H1 (cell line): ENCODE data around the gene GABRG3. TPM values are rescaled to one million over a fixed set of nuclear protein-coding genes. Genes with fewer than 3 reads are reported as not detected.

Experiments used
- CTCF ChIA-PET: fragments of 300-600 bp; sonication (Branson Sonifier 250); formaldehyde crosslinking; loops from one replicate; lab custom pipeline; 2021; ENCODE audit not compliant: partially characterized antibody; lab: Charles Lee
- POLR2A ChIA-PET: fragments of 300-600 bp; sonication (Branson Sonifier 250); formaldehyde crosslinking; loops from one replicate; lab custom pipeline; 2021; ENCODE audit warnings: inconsistent platforms; ENCODE audit not compliant: partially characterized antibody; lab: Charles Lee
- DNase-seq, 2 experiments: peaks; one replicate each; pipeline versions ENCODE4 v3.0.0 to v3.0.0-alpha.2; 2010 to 2022; ENCODE audit warnings: low spot score in 2 of 2, low read depth in 1 of 2, mixed read lengths in 1 of 2
- FAIRE-seq: peaks from 2 replicates; lab custom pipeline; 2011; peaks lifted over from hg19 to GRCh38; lab: Jason Lieb, UNC
- H2AFZ ChIP-seq: 2 replicates; pipeline ENCODE4 v1.8.1; 2012; ENCODE audit warnings: low read length, inconsistent platforms
- H2AK5ac ChIP-seq: 2 replicates; pipeline ENCODE4 v1.6.1; 2013; ENCODE audit warnings: low read depth, low read length
- H2BK120ac ChIP-seq: replicated peaks from 2 replicates; pipeline ENCODE3; 2013; ENCODE audit warnings: low read depth, low read length, inconsistent platforms
- H2BK12ac ChIP-seq: 2 replicates; pipeline ENCODE4 v1.6.1; 2013; ENCODE audit warnings: low read depth, low read length
- H2BK15ac ChIP-seq: 2 replicates; pipeline ENCODE4 v1.6.1; 2013; ENCODE audit warnings: low read length
- H2BK20ac ChIP-seq: 2 replicates; pipeline ENCODE4 v1.6.1; 2013; ENCODE audit warnings: low read length
- H2BK5ac ChIP-seq: 2 replicates; pipeline ENCODE4 v1.6.1; 2013; ENCODE audit warnings: low read depth, low read length
- H3K14ac ChIP-seq: 2 replicates; pipeline ENCODE4 v1.6.1; 2013; ENCODE audit warnings: inconsistent platforms; ENCODE audit not compliant: insufficient read length
- H3K18ac ChIP-seq: 2 replicates; pipeline ENCODE4 v1.6.1; 2013; ENCODE audit warnings: low read length; ENCODE audit errors: extremely low read depth
- H3K23ac ChIP-seq: 2 replicates; pipeline ENCODE4 v1.6.1; 2013; ENCODE audit warnings: inconsistent platforms; ENCODE audit not compliant: insufficient read length
- H3K23me2 ChIP-seq: 2 replicates; pipeline ENCODE4 v1.6.1; 2013; ENCODE audit warnings: low read depth, low read length
- H3K27ac ChIP-seq: 2 replicates; pipeline ENCODE4 v1.6.1; 2011; ENCODE audit warnings: low read depth, low read length, inconsistent platforms
- H3K27me3 ChIP-seq, 4 experiments: replicated peaks in 1 of 4; 1 replicate in 1 of 4; 2 replicates in 3 of 4; pipeline versions ENCODE4 v1.6.1 to v1.8.1; 2011 to 2013; ENCODE audit warnings: low read length in 3 of 4, mild to moderate bottlenecking in 3 of 4, inconsistent platforms in 2 of 4, mixed read lengths in 2 of 4, moderate library complexity in 1 of 4; ENCODE audit not compliant: control insufficient read depth in 3 of 4, insufficient read depth in 3 of 4; ENCODE audit errors: extremely low read depth in 1 of 4
- H3K36me3 ChIP-seq, 4 experiments: 2 replicates each; pipeline versions ENCODE4 v1.6.1 to v1.8.1; 2011 to 2013; ENCODE audit warnings: mild to moderate bottlenecking in 4 of 4, low read length in 3 of 4, moderate library complexity in 2 of 4, control low read depth in 1 of 4, inconsistent platforms in 1 of 4; ENCODE audit not compliant: insufficient read depth in 4 of 4, control insufficient read depth in 2 of 4
- H3K4ac ChIP-seq: replicated peaks from 2 replicates; pipeline ENCODE3; 2013; ENCODE audit warnings: low read length, low read depth, mixed read lengths, inconsistent platforms; ENCODE audit not compliant: insufficient read length
- H3K4me1 ChIP-seq, 4 experiments: replicated peaks in 1 of 4; 1 replicate in 1 of 4; 2 replicates in 3 of 4; pipeline versions ENCODE4 v1.6.1 to v1.8.1; 2011 to 2013; ENCODE audit warnings: low read length in 3 of 4, inconsistent platforms in 2 of 4, mixed read lengths in 1 of 4; ENCODE audit not compliant: insufficient read depth in 4 of 4, control insufficient read depth in 3 of 4
- H3K4me2 ChIP-seq, 2 experiments: 2 replicates each; pipeline versions ENCODE4 v1.6.1 to v1.8.1; 2011 to 2013; ENCODE audit warnings: low read depth in 2 of 2, low read length in 2 of 2, control low read depth in 1 of 2, inconsistent platforms in 1 of 2, mild to moderate bottlenecking in 1 of 2; ENCODE audit not compliant: insufficient read depth in 1 of 2
- H3K4me3 ChIP-seq, 4 experiments: fragments of 200-600, 300-600 bp in 1 of 4; sonication (generic), shearing (Covaris generic), sonication (Bioruptor Twin) in 1 of 4; 2 replicates each; pipeline versions ENCODE4 v1.5.1 to v1.8.1; 2011 to 2016; ENCODE audit warnings: low read length in 4 of 4, low read depth in 3 of 4, control low read depth in 2 of 4, inconsistent platforms in 2 of 4, mild to moderate bottlenecking in 2 of 4, mixed read lengths in 1 of 4, moderate library complexity in 1 of 4; ENCODE audit not compliant: insufficient read depth in 2 of 4; ENCODE audit errors: extremely low read depth in 1 of 4
- H3K56ac ChIP-seq: replicated peaks from 2 replicates; pipeline ENCODE3; 2013; ENCODE audit warnings: low read depth, mild to moderate bottlenecking, mixed read lengths, low read length, inconsistent platforms; ENCODE audit not compliant: insufficient read length
- H3K79me1 ChIP-seq: 2 replicates; pipeline ENCODE4 v1.6.1; 2013; ENCODE audit warnings: low read depth, low read length, control low read depth
- H3K79me2 ChIP-seq, 2 experiments: 2 replicates each; pipeline versions ENCODE4 v1.6.1 to v1.8.1; 2012 to 2013; ENCODE audit warnings: low read length in 2 of 2, mild to moderate bottlenecking in 2 of 2, inconsistent platforms in 1 of 2; ENCODE audit not compliant: insufficient read depth in 2 of 2, control insufficient read depth in 1 of 2
- H3K9ac ChIP-seq, 4 experiments: replicated peaks in 1 of 4; 1 replicate in 1 of 4; 2 replicates in 3 of 4; pipeline versions ENCODE4 v1.6.1 to v1.8.1; 2011 to 2013; ENCODE audit warnings: low read depth in 3 of 4, low read length in 3 of 4, control low read depth in 2 of 4, mild to moderate bottlenecking in 2 of 4, moderate library complexity in 2 of 4, inconsistent platforms in 1 of 4; ENCODE audit errors: extremely low read depth in 1 of 4
- H3K9me3 ChIP-seq, 2 experiments: 2 replicates each; pipeline versions ENCODE4 v1.6.1 to v1.8.1; 2012 to 2013; ENCODE audit warnings: mild to moderate bottlenecking in 2 of 2, moderate library complexity in 2 of 2, control low read depth in 1 of 2, inconsistent platforms in 1 of 2, low read depth in 1 of 2, low read length in 1 of 2, mixed read lengths in 1 of 2; ENCODE audit not compliant: insufficient read depth in 2 of 2
- H4K20me1 ChIP-seq, 2 experiments: replicated peaks in 1 of 2; 2 replicates each; pipeline versions ENCODE3 to v1.8.1; 2011 to 2013; ENCODE audit warnings: inconsistent platforms in 2 of 2, low read length in 2 of 2, mild to moderate bottlenecking in 1 of 2; ENCODE audit not compliant: insufficient read depth in 2 of 2, control insufficient read depth in 1 of 2
- H4K5ac ChIP-seq: 2 replicates; pipeline ENCODE4 v1.6.1; 2013; ENCODE audit warnings: low read length, low read depth, mixed read lengths, inconsistent platforms; ENCODE audit not compliant: insufficient read length
- H4K8ac ChIP-seq: 2 replicates; pipeline ENCODE4 v1.8.0; 2013; ENCODE audit warnings: mild to moderate bottlenecking, moderate library complexity, low read length, inconsistent platforms; ENCODE audit not compliant: insufficient read depth; ENCODE audit errors: extremely low read depth
- H4K91ac ChIP-seq: replicated peaks from 2 replicates; pipeline ENCODE3; 2013; ENCODE audit warnings: low read length, mixed read lengths, inconsistent platforms; ENCODE audit not compliant: insufficient read length
- BACH1 ChIP-seq: IDR thresholded peaks from 2 replicates; pipeline ENCODE4 v1.6.1; 2012; ENCODE audit warnings: low read length, improper control_type of control experiment
- EZH2 ChIP-seq: fragments of 200-600 bp; sonication (generic); IDR thresholded peaks from 2 replicates; pipeline ENCODE4 v1.7.1; 2012; ENCODE audit warnings: low read depth, mild to moderate bottlenecking, moderate library complexity, low read length, inconsistent platforms; ENCODE audit not compliant: severe bottlenecking
- SP2 ChIP-seq: IDR thresholded peaks from 2 replicates; pipeline ENCODE4 v1.6.1; 2012; ENCODE audit warnings: mild to moderate bottlenecking, low read length, inconsistent platforms
- WGBS, 2 experiments: shearing (Covaris generic) in 1 of 2; methylation state at CpG; one replicate each; pipeline versions ENCODE4 v1.1.6 to v1.1.7; 2013 to 2015; ENCODE audit warnings: low lambda C conversion rate in 2 of 2, mixed read lengths in 2 of 2, inconsistent platforms in 1 of 2, low coverage in 1 of 2, missing lambda C conversion rate in 1 of 2; ENCODE audit not compliant: insufficient replicate concordance in 2 of 2, insufficient coverage in 1 of 2, insufficient read length in 1 of 2; ENCODE audit errors: extremely low coverage in 1 of 2, missing lambda C conversion rate in 1 of 2; 5-methylcytosine and 5-hydroxymethylcytosine counted together
- polyA plus RNA-seq, 7 experiments: library from polyadenylated mRNA; depleted of rRNA in 3 of 7; stranded (reverse) in 5 of 7; unstranded in 2 of 7; fragments of >200 nt in 5 of 7; fragments of 200-250 nt in 2 of 7; gene quantifications; 1 replicate in 5 of 7; 2 replicates in 1 of 7; 4 replicates in 1 of 7; pipeline versions ENCODE4 v1.2.1 to v1.2.3, GENCODE V29; 2011 to 2013; ENCODE audit warnings: missing spikeins in 2 of 7, mixed read lengths in 2 of 7
- total RNA-seq: library from RNA; stranded (reverse); fragmentation: NEBNext Ultra II Directional; extraction: Animal tissue kit (Norgen Biotek cat#: 25700); gene quantifications from 2 replicates; pipeline ENCODE4 v1.2.1, GENCODE V29; 2021

Gene GABRG3
- total and polyA plus RNA-seq, 2 of the 8 experiments (the other 6 are each of a cell fraction or from before 2014, with no cell fraction given), result 0.17 to 0.80 TPM

DNA sequence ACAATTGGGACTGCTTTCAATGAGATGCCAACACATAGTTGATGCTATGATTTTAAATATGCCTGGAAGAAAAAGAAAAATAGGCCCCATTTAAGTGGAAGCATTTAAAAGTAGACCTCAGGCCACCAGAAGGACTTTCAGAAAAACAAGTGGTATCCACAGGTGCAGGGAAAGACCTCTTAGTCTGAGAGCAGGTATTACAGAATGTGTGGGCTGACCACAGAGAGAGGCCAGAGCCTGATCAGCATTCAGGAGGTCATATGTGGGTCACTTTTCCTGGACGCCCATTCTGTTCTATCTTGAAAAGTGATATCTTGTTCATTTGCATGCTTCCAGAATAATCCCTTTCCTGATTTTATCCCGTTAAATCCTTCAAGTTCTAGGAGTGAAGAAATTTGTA is 95.5 kb downstream of the GABRG3 start:
- no peak overlapping the region for H3K18ac ChIP-seq
- DNase-seq, result no peak
- H4K5ac ChIP-seq, result no peak overlapping the region
- no peak overlapping the region for H3K14ac ChIP-seq
- H3K79me2 ChIP-seq, result no peaks in the 10 kb centered on the region
- no peak overlapping the region for H2BK120ac ChIP-seq
- ChIA-PET POLR2A (no interaction called here), CTCF (interaction anchor here (1.0 to 1.5 kb wide), 5 partner anchors 16 to 293 kb away, joined by 3 to 4 read pairs (median 4); no protein-coding TSS in a partner anchor)
- no peaks in the 10 kb centered on the region for H3K79me1 ChIP-seq
- H2BK15ac ChIP-seq, result no peak overlapping the region
- H3K4ac ChIP-seq, result no peak overlapping the region
- no peaks in the 10 kb centered on the region for H3K36me3 ChIP-seq
- no peak overlapping the region for H3K4me2 ChIP-seq
- peaks cover 7 to 11% of the 10 kb centered on the region in 2 experiments; a peak in 3 of 4 replicates for H3K9me3 ChIP-seq
- H2AFZ ChIP-seq, result no peak overlapping the region
- no peak overlapping the region for H2AK5ac ChIP-seq
- H3K27ac ChIP-seq, result no peak overlapping the region
- no peak overlapping the region for H3K4me3 ChIP-seq
- no peaks in the 10 kb centered on the region for H3K23me2 ChIP-seq
- H2BK20ac ChIP-seq, result no peak overlapping the region
- no peak overlapping the region for H2BK5ac ChIP-seq
- H2BK12ac ChIP-seq, result no peak overlapping the region
- no peak overlapping the region for H4K8ac ChIP-seq
- TF ChIP-seq BACH1 (no peak), SP2 (no peak), EZH2 (no peak)
- no peak for FAIRE-seq
- no peak overlapping the region for H3K9ac ChIP-seq
- no peak overlapping the region for H4K91ac ChIP-seq
- H3K56ac ChIP-seq, result no peak overlapping the region
- peaks cover 0 to 9% (median 5%) of the 10 kb centered on the region in 4 experiments; a peak in 4 of 7 replicates for H3K4me1 ChIP-seq
- WGBS, 2 experiments, result 77% methylated on average over 2 of the region's 2 CpGs; no CpG with 5 or more reads in 1 of the 2 experiments
- no peaks in the 10 kb centered on the region for H4K20me1 ChIP-seq
- H3K27me3 ChIP-seq, result no peaks in the 10 kb centered on the region
- H3K23ac ChIP-seq, result no peak overlapping the region
